ENCODE results near the gene MLF2. TPM values are rescaled to one million over a fixed set of nuclear protein-coding genes. Genes with fewer than 3 reads are reported as not detected.

The MLF2 gene
- total and polyA plus RNA-seq, 10 of the 15 experiments (the other 5 are each of a cell fraction or from before 2014, with no cell fraction given) = 13.5 to 222 (median 130) TPM

DNA sequence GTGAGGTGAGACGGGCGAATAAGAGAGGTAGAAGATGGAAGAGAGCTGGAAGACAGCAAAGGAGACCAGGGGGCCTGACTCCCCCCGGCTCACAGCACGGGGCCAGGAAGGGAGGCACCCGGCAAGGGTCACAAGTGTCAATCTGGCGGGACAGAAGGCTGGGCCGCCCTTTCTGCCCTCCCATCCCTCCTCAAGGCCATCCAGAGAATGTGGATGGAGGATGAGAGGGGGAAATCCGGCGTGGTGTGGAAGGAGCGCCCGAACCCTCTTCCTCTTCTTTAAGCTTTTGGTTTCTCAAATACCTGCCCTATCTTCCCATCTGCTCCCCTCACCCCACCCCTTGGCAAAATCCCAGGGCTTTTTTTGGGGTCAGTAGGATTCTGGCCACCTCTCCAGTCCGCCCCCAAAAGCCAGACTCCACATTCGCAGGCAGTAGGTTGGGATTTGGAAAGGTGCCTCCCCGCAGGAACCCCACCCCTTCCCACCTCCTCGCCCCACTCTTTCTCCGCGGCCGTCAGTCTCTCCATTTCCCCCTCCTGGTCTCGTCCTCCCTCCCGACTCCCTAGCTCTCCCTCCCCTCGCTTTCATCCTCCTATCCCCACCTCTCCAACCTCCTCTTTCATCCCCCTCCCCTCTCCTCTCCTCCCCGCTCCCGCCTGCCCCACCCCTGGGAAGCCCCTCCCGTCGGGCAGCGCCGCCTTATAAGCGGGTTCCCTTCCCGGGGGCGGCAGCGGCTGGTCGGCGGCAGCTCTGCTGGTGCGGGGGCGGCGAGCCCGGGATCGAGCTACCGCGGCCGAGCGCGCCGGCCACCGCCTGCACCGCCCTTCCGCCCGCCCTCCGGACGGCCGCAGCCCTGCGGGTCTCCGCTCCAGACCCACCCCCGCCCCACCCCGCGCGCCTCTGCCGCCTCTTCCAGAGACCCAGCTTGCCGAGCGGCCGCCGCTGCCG is 13.0 kb upstream of the MLF2 start, which contains the start of gene PTMS (continued):
- TF ChIP-seq, protein P1, sequence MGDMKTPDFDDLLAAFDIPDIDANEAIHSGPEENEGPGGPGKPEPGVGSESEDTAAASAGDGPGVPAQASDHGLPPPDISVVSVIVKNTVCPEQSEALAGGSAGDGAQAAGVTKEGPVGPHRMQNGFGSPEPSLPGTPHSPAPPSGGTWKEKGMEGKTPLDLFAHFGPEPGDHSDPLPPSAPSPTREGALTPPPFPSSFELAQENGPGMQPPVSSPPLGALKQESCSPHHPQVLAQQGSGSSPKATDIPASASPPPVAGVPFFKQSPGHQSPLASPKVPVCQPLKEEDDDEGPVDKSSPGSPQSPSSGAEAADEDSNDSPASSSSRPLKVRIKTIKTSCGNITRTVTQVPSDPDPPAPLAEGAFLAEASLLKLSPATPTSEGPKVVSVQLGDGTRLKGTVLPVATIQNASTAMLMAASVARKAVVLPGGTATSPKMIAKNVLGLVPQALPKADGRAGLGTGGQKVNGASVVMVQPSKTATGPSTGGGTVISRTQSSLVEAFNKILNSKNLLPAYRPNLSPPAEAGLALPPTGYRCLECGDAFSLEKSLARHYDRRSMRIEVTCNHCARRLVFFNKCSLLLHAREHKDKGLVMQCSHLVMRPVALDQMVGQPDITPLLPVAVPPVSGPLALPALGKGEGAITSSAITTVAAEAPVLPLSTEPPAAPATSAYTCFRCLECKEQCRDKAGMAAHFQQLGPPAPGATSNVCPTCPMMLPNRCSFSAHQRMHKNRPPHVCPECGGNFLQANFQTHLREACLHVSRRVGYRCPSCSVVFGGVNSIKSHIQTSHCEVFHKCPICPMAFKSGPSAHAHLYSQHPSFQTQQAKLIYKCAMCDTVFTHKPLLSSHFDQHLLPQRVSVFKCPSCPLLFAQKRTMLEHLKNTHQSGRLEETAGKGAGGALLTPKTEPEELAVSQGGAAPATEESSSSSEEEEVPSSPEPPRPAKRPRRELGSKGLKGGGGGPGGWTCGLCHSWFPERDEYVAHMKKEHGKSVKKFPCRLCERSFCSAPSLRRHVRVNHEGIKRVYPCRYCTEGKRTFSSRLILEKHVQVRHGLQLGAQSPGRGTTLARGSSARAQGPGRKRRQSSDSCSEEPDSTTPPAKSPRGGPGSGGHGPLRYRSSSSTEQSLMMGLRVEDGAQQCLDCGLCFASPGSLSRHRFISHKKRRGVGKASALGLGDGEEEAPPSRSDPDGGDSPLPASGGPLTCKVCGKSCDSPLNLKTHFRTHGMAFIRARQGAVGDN (IDR thresholded peaks at IDR 0.05) = no peak
- TF ChIP-seq SIN3A (IDR thresholded peaks at IDR 0.05; ENCODE audit: low read depth, low read length) = 0 out of 2 replicates have a peak, but pooled peaks have one; percentile 37
- TF ChIP-seq, protein P2, sequence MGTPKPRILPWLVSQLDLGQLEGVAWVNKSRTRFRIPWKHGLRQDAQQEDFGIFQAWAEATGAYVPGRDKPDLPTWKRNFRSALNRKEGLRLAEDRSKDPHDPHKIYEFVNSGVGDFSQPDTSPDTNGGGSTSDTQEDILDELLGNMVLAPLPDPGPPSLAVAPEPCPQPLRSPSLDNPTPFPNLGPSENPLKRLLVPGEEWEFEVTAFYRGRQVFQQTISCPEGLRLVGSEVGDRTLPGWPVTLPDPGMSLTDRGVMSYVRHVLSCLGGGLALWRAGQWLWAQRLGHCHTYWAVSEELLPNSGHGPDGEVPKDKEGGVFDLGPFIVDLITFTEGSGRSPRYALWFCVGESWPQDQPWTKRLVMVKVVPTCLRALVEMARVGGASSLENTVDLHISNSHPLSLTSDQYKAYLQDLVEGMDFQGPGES (IDR thresholded peaks at IDR 0.05) = no peak
- no peak for TF ChIP-seq ZZZ3 (IDR thresholded peaks at IDR 0.05; ENCODE audit: control insufficient read depth, insufficient read length, low read depth)
- no peak for TF ChIP-seq CHD1 (IDR thresholded peaks at IDR 0.05; ENCODE audit: low read depth, low read length)

Data from GM12878 (cell line).